Panc1 (cell line): ENCODE results near the gene CDY1B. TPM values are rescaled to one million over a fixed set of nuclear protein-coding genes. Genes with fewer than 3 reads are reported as not detected.
"Not testable (repeated sequence)": the region's sequence is repeated elsewhere in the genome, so short reads cannot be mapped to it uniquely, and the experiment has no call there.

Experiments
- ATAC-seq: fragments of 200-7000 bp; cut with Tn5 transposase; 2 replicates; pipeline ENCODE4 v1.9.1; 2020; ENCODE audit warnings: mild to moderate bottlenecking, moderate library complexity
- Bru-seq: library from RNA; stranded (reverse); fragments of 400-500 nt; gene quantifications from one replicate; lab custom pipeline; 2021; lab: Mats Ljungman, UMichigan
- BruChase-seq, 2 experiments: library from RNA; stranded (reverse); fragments of 400-500 nt; gene quantifications; one replicate each; lab custom pipeline; 2021; lab: Mats Ljungman, UMichigan
- BruUV-seq: library from RNA; stranded (reverse); fragments of 400-500 nt; replicated peaks from 2 replicates; lab custom pipeline; 2021; lab: Mats Ljungman, UMichigan
- CTCF ChIA-PET: fragments of 300-600 bp; sonication (Branson Sonifier 250); formaldehyde crosslinking; loops from one replicate; lab custom pipeline; 2022; ENCODE audit warnings: antibody characterized with exemption; lab: Charles Lee
- POLR2A ChIA-PET: fragments of 300-600 bp; sonication (Branson Sonifier 250); formaldehyde crosslinking; loops from one replicate; lab custom pipeline; 2022; ENCODE audit warnings: antibody characterized with exemption; lab: Charles Lee
- DNase-seq: peaks from one replicate; pipeline ENCODE4 v3.0.0-alpha.2; 2010; ENCODE audit warnings: low read depth, low spot score
- H3K27ac ChIP-seq: 2 replicates; pipeline ENCODE4 v1.5.1; 2011; ENCODE audit warnings: mild to moderate bottlenecking, low read length, inconsistent platforms
- H3K27me3 ChIP-seq: fragments of 200-500 bp; sonication (Bioruptor generic); 2 replicates; pipeline ENCODE4 v1.6.0; 2014; ENCODE audit warnings: low read length, inconsistent platforms; ENCODE audit not compliant: control insufficient read depth, insufficient read depth
- H3K36me3 ChIP-seq: fragments of 200-500 bp; sonication (Bioruptor generic); 2 replicates; pipeline ENCODE4 v1.5.1; 2014; ENCODE audit warnings: inconsistent platforms, mild to moderate bottlenecking, low read length, moderate library complexity; ENCODE audit not compliant: control insufficient read depth, insufficient read depth
- H3K4me1 ChIP-seq: 2 replicates; pipeline ENCODE4 v1.5.1; 2011; ENCODE audit warnings: inconsistent platforms, mild to moderate bottlenecking, low read length, moderate library complexity; ENCODE audit not compliant: control insufficient read depth, insufficient read depth
- H3K4me3 ChIP-seq, 2 experiments: 2 replicates each; pipeline ENCODE4 v1.5.1; 2011 to 2012; ENCODE audit warnings: low read depth in 2 of 2, low read length in 2 of 2, mild to moderate bottlenecking in 2 of 2, inconsistent platforms in 1 of 2, moderate library complexity in 1 of 2
- H3K9me3 ChIP-seq: fragments of 200-500 bp; sonication (Bioruptor generic); 2 replicates; pipeline ENCODE4 v1.5.1; 2014; ENCODE audit warnings: low read depth, mild to moderate bottlenecking, inconsistent platforms, low read length, moderate library complexity; ENCODE audit not compliant: control insufficient read depth, insufficient read depth
- in situ Hi-C: cut with HindIII; loops from 2 replicates; pipeline ENCODE4 v1.10.0; 2016; ENCODE audit warnings: low sequenced_read_pairs, low pct_unique_long_range_greater_than_20kb
- intact Hi-C: fragments of 100-400 bp; cut with micrococcal nuclease; formaldehyde crosslinking; loops from one replicate; pipeline ENCODE4 v1.10.0; 2022; ENCODE audit not compliant: unreplicated experiment
- long read RNA-seq: library from polyadenylated mRNA; unstranded; transcript quantifications from one replicate; pipeline ENCODE4 v2.0.0, GENCODE V29; 2021; ENCODE audit not compliant: unreplicated experiment
- polyA plus RNA-seq: library from polyadenylated mRNA; unstranded; fragments of >200 nt; gene quantifications from one replicate; pipeline ENCODE4 v1.2.1, GENCODE V29; 2012; ENCODE audit warnings: missing spikeins; ENCODE audit not compliant: insufficient read length
- total RNA-seq: library from RNA; stranded (reverse); gene quantifications from one replicate; pipeline ENCODE4 v1.2.1, GENCODE V29; 2021; ENCODE audit not compliant: unreplicated experiment

The CDY1B gene, protein sequence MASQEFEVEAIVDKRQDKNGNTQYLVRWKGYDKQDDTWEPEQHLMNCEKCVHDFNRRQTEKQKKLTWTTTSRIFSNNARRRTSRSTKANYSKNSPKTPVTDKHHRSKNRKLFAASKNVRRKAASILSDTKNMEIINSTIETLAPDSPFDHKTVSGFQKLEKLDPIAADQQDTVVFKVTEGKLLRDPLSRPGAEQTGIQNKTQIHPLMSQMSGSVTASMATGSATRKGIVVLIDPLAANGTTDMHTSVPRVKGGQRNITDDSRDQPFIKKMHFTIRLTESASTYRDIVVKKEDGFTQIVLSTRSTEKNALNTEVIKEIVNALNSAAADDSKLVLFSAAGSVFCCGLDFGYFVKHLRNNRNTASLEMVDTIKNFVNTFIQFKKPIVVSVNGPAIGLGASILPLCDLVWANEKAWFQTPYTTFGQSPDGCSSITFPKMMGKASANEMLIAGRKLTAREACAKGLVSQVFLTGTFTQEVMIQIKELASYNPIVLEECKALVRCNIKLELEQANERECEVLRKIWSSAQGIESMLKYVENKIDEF
- total RNA-seq (not detected), Bru-seq, nascent RNA (not detected), BruChase-seq, experiment 1, labeled RNA remaining after a 2-hour chase (not detected), BruChase-seq, experiment 2, labeled RNA remaining after a 6-hour chase (not detected)
- polyA plus RNA-seq: not detected
- long read RNA-seq: 0 reads

DNA sequence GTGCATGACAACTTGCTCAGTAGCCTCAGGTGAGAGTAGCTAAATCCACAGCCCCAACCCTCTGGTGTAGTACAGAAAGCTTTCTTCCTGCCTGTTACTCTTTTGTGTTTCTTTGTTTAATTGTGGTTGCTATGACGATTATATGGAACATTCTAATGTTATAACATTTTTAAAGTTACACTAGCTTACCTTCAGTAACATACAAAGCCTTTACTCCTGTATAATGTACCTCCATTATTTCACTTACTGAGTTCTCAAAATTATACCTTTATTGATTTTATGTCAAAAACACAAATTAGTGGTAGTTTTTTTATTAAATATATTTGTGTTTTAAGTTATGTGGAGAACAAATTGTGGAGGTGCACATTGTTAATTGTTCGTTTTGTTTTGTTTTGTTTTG lies at the start of gene CDY1B:
Gene CDY1B (minus strand): TSS at position 101 of the 400 bp plus-strand sequence. CDS start 331 bp downstream, outside the sequence.
- intact Hi-C loops, DNase-seq, BruUV-seq, H3K27ac ChIP-seq, POLR2A ChIA-PET, H3K27me3 ChIP-seq, ATAC-seq, H3K9me3 ChIP-seq, in situ Hi-C loops, H3K4me1 ChIP-seq, H3K36me3 ChIP-seq, CTCF ChIA-PET, H3K4me3 ChIP-seq: not testable (repeated sequence)

DNA sequence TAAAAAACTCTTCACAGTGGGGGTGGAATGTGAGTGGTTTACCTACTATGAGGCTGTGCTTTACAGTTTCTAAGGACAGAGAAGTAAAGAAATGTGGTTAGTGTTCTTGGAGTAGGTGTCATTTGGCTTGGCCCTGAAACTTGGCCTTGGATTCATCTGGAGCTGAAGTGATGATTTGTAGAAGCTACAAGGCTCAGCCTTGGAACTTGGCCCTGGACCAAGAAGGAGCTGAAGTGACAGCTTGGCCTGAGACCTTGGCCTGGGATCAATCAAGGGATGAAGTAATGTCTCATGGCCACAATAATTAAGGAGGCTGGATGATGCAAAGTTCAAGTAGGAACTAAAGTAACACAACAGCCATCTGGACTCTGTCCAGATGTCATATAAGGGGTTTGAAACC lies 1.7 kb upstream of the CDY1B start:
- ATAC-seq, H3K36me3 ChIP-seq, in situ Hi-C loops, CTCF ChIA-PET, H3K9me3 ChIP-seq, H3K4me3 ChIP-seq, H3K4me1 ChIP-seq, intact Hi-C loops, POLR2A ChIA-PET, H3K27me3 ChIP-seq, DNase-seq, BruUV-seq, H3K27ac ChIP-seq: not testable (repeated sequence)

DNA sequence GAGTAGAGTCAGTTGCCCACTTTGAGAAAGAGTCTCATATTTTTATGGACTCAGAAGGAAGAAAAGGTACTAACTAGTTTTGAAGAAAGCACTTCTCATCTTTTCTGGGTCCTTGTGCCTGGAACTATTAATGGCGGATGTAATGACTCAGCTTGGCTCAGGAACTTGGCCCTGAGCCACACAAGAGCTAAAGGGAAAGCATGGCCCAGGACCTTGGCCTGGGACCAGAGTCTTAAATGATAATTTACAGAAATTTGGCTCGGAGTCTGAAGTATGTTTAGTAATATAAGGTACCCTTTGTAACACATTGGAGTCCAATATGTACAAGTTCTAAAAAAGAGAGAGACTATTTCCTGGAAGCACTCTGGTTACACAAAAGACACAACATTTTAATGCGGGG lies 4.6 kb downstream of the CDY1B start:
- not testable (repeated sequence) for BruUV-seq

DNA sequence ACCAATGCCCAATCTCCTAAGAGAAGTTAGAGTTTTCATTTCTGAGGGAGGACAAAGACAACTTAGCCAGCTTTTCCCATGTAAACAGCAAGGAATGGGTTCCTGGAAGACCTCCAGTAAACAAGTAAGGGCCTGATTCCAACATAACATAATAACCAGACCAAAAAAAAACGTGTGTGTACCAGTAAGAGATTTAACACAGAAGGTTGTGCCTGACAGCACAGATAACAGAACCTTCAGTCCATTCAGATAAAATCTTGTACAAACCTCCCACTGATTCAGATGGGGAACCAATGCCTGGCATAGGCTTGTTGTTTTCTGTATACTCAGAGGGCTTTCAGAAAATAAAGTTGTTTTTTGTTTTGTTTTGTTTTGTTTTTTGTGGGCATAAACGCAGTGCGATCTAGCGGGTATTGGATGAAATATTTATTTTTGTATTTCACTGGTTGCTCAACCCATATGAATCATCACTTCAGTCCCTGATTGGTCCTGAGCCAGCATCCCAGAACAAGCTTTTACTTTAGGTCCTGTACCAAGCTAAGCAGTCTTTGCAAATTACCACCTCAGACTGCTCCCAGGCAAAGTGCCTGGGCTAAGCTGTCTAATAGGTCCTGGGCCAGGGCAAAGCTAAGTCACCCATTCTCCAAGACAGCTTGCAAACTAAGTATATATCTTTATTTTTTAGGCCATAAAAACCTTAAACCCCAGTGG lies 8.7 kb downstream of the CDY1B start:
- DNase-seq, H3K27me3 ChIP-seq, ATAC-seq, POLR2A ChIA-PET, H3K9me3 ChIP-seq, H3K27ac ChIP-seq, CTCF ChIA-PET, H3K4me1 ChIP-seq, H3K4me3 ChIP-seq, in situ Hi-C loops, H3K36me3 ChIP-seq, intact Hi-C loops, BruUV-seq: not testable (repeated sequence)

More for the DNA sequence above, 4.6 kb downstream of the CDY1B start:
- H3K4me1 ChIP-seq, POLR2A ChIA-PET, H3K36me3 ChIP-seq, in situ Hi-C loops, H3K4me3 ChIP-seq, intact Hi-C loops, H3K27me3 ChIP-seq, H3K9me3 ChIP-seq, H3K27ac ChIP-seq, CTCF ChIA-PET, DNase-seq, ATAC-seq: not testable (repeated sequence)

DNA sequence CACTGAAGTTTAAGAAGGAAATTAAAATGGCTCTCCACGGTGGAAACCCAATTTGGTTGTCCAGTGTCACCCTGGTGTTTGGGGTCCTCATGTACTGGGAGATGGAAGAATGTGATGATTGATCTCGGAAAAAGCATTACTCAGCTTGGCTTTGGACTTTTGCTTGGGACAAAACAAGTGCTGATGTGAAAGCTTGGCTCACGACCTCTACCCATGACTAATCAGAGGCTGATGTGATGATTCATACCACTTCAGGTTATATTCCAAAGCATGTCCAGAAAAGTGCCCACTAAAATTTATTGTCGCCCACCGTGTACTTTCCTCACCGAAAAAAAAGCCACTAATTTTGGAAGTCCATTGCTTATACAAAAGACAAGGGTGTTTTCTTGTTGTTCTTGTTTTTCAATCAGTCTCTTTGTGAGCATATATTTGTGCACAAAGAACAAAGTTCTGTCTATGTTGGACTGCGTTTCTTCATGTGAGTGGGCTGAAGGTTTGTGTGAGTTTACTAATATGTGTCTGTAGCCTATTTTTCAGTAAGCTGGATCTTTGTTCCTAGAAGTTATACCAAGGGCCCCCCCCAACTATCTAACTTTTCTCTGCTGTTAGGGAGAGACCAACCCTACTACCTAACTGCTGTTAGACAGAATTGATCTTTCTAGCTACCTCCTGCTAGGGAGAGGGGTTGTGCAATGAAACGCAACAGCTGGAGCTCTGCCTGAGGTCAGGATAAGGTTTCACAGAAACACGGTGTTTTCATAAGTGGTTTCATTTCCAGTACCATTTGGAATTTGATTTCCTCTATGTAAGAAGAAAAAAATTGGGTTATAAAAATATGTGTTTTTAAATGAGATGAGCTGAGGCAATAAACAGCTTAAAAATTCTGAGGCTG lies 21.4 kb downstream of the CDY1B start:
- intact Hi-C loops, H3K9me3 ChIP-seq, POLR2A ChIA-PET, H3K4me1 ChIP-seq, DNase-seq, H3K27me3 ChIP-seq, H3K4me3 ChIP-seq, in situ Hi-C loops, CTCF ChIA-PET, BruUV-seq, H3K27ac ChIP-seq, ATAC-seq, H3K36me3 ChIP-seq: not testable (repeated sequence)
